Pulmonary artery endothelial cell (primary cell): ENCODE measurements around the gene AKAP6. TPM values are rescaled to one million over a fixed set of nuclear protein-coding genes. Genes with fewer than 3 reads are reported as not detected.
A peak's percentile ranks its signal among the peaks of the same experiment; 100 is the strongest.

Experiments
- DNase-seq: peaks from one replicate; pipeline ENCODE4 v3.0.0-alpha.2; 2011; ENCODE audit warnings: low read depth, low spot score
- total RNA-seq: library from RNA; depleted of rRNA; stranded (reverse); fragments of >200 nt; gene quantifications from 2 replicates; pipeline ENCODE4 v1.2.3, GENCODE V29; 2014

Gene AKAP6
- total RNA-seq, 1 donor from 2014 or later = 0.26 TPM

- DNase-seq = no peak
Measured at GRCh38 chr14:32697114-32697513, 368.0 kb downstream of the AKAP6 start.

- DNase-seq = no peak
Measured at GRCh38 chr14:32697704-32698103, 368.6 kb downstream of the AKAP6 start.

- no peak for DNase-seq
Measured at GRCh38 chr14:32698831-32699230, 369.7 kb downstream of the AKAP6 start.

GRCh38 chr14:32701475-32701874 lies 372.4 kb downstream of the AKAP6 start:
- no peak for DNase-seq

- no peak for DNase-seq
Measured at GRCh38 chr14:32702088-32702487, 373.0 kb downstream of the AKAP6 start.

GRCh38 chr14:32702562-32702961 lies 373.5 kb downstream of the AKAP6 start:
- DNase-seq = no peak

- DNase-seq = no peak
Measured at GRCh38 chr14:32703183-32703621, 374.1 kb downstream of the AKAP6 start.

- no peak for DNase-seq
Measured at GRCh38 chr14:32706721-32707519, 377.8 kb downstream of the AKAP6 start.

- DNase-seq = no peak
Measured at GRCh38 chr14:32707742-32708500, 378.8 kb downstream of the AKAP6 start.

- DNase-seq = peak; percentile 45
Measured at GRCh38 chr14:32709027-32709426, 379.9 kb downstream of the AKAP6 start.

- no peak for DNase-seq
Measured at GRCh38 chr14:32710231-32710671, 381.2 kb downstream of the AKAP6 start.

- DNase-seq = no peak
Measured at GRCh38 chr14:32710731-32711680, 381.9 kb downstream of the AKAP6 start.

GRCh38 chr14:32713856-32714255 lies 384.8 kb downstream of the AKAP6 start:
- no peak for DNase-seq

- no peak for DNase-seq
Measured at GRCh38 chr14:32719601-32720000, 390.5 kb downstream of the AKAP6 start.

GRCh38 chr14:32720927-32721326 lies 391.8 kb downstream of the AKAP6 start:
- no peak for DNase-seq

- no peak for DNase-seq
Measured at GRCh38 chr14:32722631-32723183, 393.6 kb downstream of the AKAP6 start.

- no peak for DNase-seq
Measured at GRCh38 chr14:32724867-32725471, 395.9 kb downstream of the AKAP6 start.

- DNase-seq = no peak
Measured at GRCh38 chr14:32726516-32726915, 397.4 kb downstream of the AKAP6 start.

- DNase-seq = no peak
Measured at GRCh38 chr14:32727832-32728231, 398.7 kb downstream of the AKAP6 start.

- DNase-seq = no peak
Measured at GRCh38 chr14:32728526-32728925, 399.4 kb downstream of the AKAP6 start.

GRCh38 chr14:32728976-32729375 lies 399.9 kb downstream of the AKAP6 start:
- DNase-seq = no peak
